GM12891 (cell line): ENCODE results near the gene PLG.
"Not testable (repeated sequence)": the region's sequence is repeated elsewhere in the genome, so short reads cannot be mapped to it uniquely, and the experiment has no call there.

Source experiments
- DNase-seq: peaks from one replicate; pipeline ENCODE4 v3.0.0; 2011; ENCODE audit warnings: low spot score; ENCODE audit not compliant: insufficient read length
- FAIRE-seq: peaks from 2 replicates; lab custom pipeline; 2011; peaks lifted over from hg19 to GRCh38; lab: Jason Lieb, UNC
- PAX5 ChIP-seq: IDR thresholded peaks from 2 replicates; pipeline ENCODE4 v1.6.1; 2011; ENCODE audit warnings: low read length, moderate library complexity, mild to moderate bottlenecking; ENCODE audit not compliant: insufficient read depth, severe bottlenecking
- POLR2A ChIP-seq: IDR thresholded peaks from 2 replicates; pipeline ENCODE4 v1.6.1; 2011; ENCODE audit warnings: low read depth, low read length, control low read depth
- POLR2AphosphoS5 ChIP-seq: IDR thresholded peaks from 2 replicates; pipeline ENCODE4 v1.6.1; 2011; ENCODE audit warnings: low read depth, low read length, control low read depth
- POU2F2 ChIP-seq: IDR thresholded peaks from 2 replicates; pipeline ENCODE4 v1.6.1; 2011; ENCODE audit warnings: low read depth, mild to moderate bottlenecking, control low read depth, low read length, moderate library complexity
- SPI1 ChIP-seq: IDR thresholded peaks from 2 replicates; pipeline ENCODE4 v1.6.1; 2011; ENCODE audit warnings: low read depth, low read length, control low read depth
- TAF1 ChIP-seq: IDR thresholded peaks from 2 replicates; pipeline ENCODE4 v1.6.1; 2011; ENCODE audit warnings: low read depth, low read length, control low read depth

PLG gene

DNA sequence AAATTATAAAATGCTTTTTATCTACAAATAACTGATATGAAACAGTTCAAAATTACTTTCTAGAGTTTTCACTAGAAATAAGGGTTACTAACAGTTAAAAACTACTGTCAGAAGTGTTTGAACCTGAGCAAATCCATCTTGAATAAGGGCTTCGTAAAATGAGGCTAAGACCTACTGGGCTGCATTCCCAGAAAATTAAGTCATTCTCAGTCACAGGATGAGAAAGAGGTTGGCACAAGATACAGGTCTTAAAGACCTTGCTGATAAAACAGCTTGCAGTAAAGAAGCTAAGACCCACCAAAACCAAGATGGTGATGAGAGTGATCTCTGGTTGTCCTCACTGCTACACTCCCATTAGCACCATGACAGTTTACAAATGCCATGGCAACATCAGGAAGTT is 93.7 kb downstream of the PLG start:
- FAIRE-seq = no peak
- TF ChIP-seq POLR2AphosphoS5 (no peak), PAX5 (no peak), SPI1 (no peak), POU2F2 (no peak), POLR2A (no peak), TAF1 (no peak)
- no peak for DNase-seq

DNA sequence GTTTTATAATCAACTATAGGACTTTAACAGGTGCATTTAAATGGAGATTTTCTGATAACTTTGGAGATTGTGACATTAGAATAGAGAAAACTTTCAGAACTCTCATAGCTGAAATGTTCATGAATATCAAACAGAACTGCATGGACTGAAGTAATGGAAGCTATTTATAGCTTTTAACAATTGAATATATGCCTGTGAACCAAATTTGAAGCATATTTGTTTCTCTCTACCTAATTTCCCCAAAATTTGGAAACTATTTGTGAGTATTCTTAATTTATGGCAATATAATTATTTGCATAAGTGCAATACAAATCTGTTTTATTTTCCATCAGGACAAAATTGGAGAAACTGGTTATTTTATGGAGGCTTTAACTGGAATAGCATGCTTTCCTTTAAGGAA is 96.6 kb downstream of the PLG start:
- TF ChIP-seq POLR2A = no peak
- no peak for TF ChIP-seq PAX5
- TF ChIP-seq SPI1 = no peak
- no peak for TF ChIP-seq TAF1
- TF ChIP-seq POLR2AphosphoS5 = no peak
- TF ChIP-seq POU2F2 = no peak
- no peak for FAIRE-seq
- DNase-seq = no peak

DNA sequence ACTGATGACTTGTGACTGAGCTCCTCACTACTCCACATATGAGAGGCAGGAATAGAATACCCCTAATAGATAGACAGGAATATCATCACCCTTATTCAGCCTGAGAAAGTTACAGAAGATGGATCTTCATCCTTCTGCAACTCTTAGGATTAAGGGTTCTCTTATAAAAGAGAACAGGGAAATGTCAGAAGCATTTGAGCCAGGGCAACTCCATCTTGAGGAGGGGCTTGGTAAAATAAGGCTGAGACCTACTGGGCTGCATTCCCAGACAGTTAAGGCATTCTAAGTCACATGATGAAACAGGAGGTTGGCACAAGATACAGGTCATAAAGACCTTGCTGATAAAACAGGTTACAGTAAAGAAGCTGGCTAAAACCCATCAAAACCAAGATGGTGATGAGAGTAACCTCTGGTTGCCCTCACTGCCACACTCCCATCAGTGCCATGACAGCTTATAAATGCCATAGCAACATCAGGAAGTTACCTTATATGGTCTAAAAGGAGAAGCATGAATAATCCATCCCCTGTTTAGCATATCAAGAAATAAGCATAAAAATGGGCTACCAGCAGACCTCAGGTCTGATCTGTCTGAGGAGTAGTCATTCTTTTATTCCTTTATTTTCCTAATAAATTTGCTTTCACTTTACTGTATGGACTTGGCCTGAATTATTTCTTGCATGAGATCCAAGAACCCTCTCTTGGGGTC is 97.9 kb downstream of the PLG start:
- TF ChIP-seq POU2F2 (no peak), SPI1 (no peak), POLR2AphosphoS5 (no peak), TAF1 (no peak), PAX5 (no peak), POLR2A (no peak)
- FAIRE-seq (no peak), DNase-seq (no peak)

DNA sequence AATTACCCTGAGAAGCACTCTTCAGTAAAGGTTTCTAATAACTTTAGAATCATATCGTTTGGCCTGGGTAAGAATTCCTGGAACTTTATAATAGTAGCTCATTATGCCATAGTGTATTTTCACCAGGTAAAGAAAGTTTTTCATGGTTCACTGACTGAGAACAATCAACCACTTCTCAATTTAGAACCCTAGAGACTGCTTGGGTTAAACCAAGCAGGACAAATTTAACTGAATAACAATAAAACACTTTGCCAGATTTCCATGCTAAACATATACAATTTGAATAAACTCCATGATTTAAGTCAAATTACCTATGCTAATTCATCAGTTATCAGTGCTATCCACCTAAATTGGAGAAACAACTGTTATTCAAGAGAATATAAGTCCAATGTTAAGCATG is 99.4 kb downstream of the PLG start:
- FAIRE-seq (no peak), DNase-seq (no peak)
- TF ChIP-seq SPI1 (no peak), POLR2A (no peak), TAF1 (no peak), POU2F2 (no peak), POLR2AphosphoS5 (no peak), PAX5 (no peak)

DNA sequence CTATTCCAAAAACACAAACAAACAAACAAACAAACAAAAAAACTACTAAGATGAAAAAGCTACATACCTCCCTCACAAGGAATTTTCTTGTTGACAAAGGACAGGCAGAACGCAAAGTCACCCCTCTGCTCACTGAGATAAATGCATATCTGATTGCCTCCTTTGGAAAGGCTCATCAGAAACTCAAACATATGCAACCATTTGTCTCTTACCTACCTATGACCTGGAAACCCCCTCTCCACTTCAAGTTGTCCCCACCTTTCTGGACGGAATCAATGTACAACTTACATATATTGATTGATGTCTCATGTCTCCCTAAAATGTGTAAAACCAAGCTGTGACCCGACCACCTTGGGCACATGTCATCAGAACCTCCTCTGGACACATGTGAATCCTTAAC is 100.0 kb downstream of the PLG start:
- not testable (repeated sequence) for DNase-seq, FAIRE-seq
